ENCODE results near the gene FBXO38. TPM values are rescaled to one million over a fixed set of nuclear protein-coding genes. Genes with fewer than 3 reads are reported as not detected.

FBXO38 gene
- total and polyA plus RNA-seq, 2 of the 13 experiments (the other 11 are each of a cell fraction or from before 2014, with no cell fraction given): 24.8 to 35.9 TPM

DNA sequence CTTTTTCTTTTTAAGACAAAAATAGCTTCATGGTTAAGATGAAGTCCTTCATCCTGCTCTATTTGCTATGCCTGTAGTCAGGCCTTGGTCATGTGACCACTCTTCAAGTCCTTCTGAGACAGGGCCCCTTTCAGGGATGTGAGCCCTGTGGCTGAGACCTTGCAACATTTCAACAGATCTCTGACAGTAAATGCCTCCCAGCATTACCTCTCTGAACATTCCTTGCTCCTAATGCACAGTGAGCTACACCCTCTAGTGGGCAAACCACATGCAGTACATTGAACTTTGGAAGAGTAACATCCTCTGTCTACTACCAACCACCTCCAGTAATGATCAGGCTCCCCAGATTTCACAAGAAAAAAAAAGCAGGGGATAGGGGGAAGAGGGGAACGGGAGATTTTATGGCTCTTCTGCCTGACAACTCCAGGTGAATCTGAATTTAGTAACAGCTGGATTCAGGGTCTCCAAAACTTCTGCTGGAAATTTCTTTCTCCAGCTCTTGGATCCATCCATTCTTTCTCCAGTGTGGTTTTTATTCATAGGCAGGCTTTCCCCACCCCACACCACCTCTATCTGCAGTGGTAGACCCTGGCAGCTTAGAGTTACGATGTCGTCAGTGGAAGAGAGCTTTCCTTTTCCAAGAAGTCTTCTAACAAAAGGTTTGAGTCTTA, 8.9 kb upstream of the FBXO38 start (continued):
- TF ChIP-seq ZBTB26 (CRISPR knock-in tag; IDR thresholded peaks at IDR 0.05; ENCODE audit: borderline replicate concordance) (no peak), SP140L (CRISPR knock-in tag; IDR thresholded peaks at IDR 0.05; ENCODE audit: borderline replicate concordance) (no peak), MED13 (CRISPR knock-in tag; IDR thresholded peaks at IDR 0.05) (no peak), GATAD1 (CRISPR knock-in tag; IDR thresholded peaks at IDR 0.05) (0 out of 2 replicates have a peak, but pooled peaks have one; percentile 15), ETV5 (CRISPR knock-in tag; IDR thresholded peaks at IDR 0.05; ENCODE audit: borderline replicate concordance) (no peak), ZBTB8A (CRISPR knock-in tag; IDR thresholded peaks at IDR 0.05; ENCODE audit: borderline replicate concordance, low read depth) (no peak), JUND (CRISPR knock-in tag; IDR thresholded peaks at IDR 0.05) (no peak), TFE3 (CRISPR knock-in tag; IDR thresholded peaks at IDR 0.05) (no peak), YEATS2 (CRISPR knock-in tag; IDR thresholded peaks at IDR 0.05; ENCODE audit: borderline replicate concordance) (peak; percentile 62; the same call in 1 of the 2 replicates), ZNF644 (CRISPR knock-in tag; IDR thresholded peaks at IDR 0.05; ENCODE audit: low read depth) (no peak), ZKSCAN5 (CRISPR knock-in tag; IDR thresholded peaks at IDR 0.05) (no peak), GZF1 (CRISPR knock-in tag; IDR thresholded peaks at IDR 0.05) (no peak), SAP130 (CRISPR knock-in tag; IDR thresholded peaks at IDR 0.05; ENCODE audit: low read depth) (peak; percentile 27; the same call in 1 of the 2 replicates), PITX1 (CRISPR knock-in tag; IDR thresholded peaks at IDR 0.05) (no peak), DNMT3B (CRISPR knock-in tag; conservative IDR thresholded peaks at IDR 0.05) (no peak), ZBTB7A (CRISPR knock-in tag; IDR thresholded peaks at IDR 0.05) (no peak)
- TF ChIP-seq, protein P1, sequence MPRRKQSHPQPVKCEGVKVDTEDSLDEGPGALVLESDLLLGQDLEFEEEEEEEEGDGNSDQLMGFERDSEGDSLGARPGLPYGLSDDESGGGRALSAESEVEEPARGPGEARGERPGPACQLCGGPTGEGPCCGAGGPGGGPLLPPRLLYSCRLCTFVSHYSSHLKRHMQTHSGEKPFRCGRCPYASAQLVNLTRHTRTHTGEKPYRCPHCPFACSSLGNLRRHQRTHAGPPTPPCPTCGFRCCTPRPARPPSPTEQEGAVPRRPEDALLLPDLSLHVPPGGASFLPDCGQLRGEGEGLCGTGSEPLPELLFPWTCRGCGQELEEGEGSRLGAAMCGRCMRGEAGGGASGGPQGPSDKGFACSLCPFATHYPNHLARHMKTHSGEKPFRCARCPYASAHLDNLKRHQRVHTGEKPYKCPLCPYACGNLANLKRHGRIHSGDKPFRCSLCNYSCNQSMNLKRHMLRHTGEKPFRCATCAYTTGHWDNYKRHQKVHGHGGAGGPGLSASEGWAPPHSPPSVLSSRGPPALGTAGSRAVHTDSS (CRISPR knock-in tag; conservative IDR thresholded peaks at IDR 0.05): no peak
- TF ChIP-seq, protein P2, sequence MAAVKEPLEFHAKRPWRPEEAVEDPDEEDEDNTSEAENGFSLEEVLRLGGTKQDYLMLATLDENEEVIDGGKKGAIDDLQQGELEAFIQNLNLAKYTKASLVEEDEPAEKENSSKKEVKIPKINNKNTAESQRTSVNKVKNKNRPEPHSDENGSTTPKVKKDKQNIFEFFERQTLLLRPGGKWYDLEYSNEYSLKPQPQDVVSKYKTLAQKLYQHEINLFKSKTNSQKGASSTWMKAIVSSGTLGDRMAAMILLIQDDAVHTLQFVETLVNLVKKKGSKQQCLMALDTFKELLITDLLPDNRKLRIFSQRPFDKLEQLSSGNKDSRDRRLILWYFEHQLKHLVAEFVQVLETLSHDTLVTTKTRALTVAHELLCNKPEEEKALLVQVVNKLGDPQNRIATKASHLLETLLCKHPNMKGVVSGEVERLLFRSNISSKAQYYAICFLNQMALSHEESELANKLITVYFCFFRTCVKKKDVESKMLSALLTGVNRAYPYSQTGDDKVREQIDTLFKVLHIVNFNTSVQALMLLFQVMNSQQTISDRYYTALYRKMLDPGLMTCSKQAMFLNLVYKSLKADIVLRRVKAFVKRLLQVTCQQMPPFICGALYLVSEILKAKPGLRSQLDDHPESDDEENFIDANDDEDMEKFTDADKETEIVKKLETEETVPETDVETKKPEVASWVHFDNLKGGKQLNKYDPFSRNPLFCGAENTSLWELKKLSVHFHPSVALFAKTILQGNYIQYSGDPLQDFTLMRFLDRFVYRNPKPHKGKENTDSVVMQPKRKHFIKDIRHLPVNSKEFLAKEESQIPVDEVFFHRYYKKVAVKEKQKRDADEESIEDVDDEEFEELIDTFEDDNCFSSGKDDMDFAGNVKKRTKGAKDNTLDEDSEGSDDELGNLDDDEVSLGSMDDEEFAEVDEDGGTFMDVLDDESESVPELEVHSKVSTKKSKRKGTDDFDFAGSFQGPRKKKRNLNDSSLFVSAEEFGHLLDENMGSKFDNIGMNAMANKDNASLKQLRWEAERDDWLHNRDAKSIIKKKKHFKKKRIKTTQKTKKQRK (IDR thresholded peaks at IDR 0.05; ENCODE audit: low read length): no peak
- TF ChIP-seq, protein P3, sequence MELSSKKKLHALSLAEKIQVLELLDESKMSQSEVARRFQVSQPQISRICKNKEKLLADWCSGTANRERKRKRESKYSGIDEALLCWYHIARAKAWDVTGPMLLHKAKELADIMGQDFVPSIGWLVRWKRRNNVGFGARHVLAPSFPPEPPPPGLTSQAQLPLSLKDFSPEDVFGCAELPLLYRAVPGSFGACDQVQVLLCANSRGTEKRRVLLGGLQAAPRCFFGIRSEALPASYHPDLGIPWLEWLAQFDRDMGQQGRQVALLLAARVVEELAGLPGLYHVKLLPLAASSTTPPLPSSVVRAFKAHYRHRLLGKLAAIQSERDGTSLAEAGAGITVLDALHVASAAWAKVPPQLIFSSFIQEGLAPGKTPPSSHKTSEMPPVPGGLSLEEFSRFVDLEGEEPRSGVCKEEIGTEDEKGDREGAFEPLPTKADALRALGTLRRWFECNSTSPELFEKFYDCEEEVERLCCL (CRISPR knock-in tag; IDR thresholded peaks at IDR 0.05; ENCODE audit: borderline replicate concordance): no peak

All from HepG2 (cell line).